CD4-positive, alpha-beta T cell treated with Interleukin-15 for 4 hours (primary cell): ENCODE results near the gene ADAMTS2.

Experiments
- DNase-seq: peaks from one replicate; pipeline ENCODE4 v3.0.0-alpha.2; 2020; ENCODE audit warnings: low spot score

Gene ADAMTS2

DNA sequence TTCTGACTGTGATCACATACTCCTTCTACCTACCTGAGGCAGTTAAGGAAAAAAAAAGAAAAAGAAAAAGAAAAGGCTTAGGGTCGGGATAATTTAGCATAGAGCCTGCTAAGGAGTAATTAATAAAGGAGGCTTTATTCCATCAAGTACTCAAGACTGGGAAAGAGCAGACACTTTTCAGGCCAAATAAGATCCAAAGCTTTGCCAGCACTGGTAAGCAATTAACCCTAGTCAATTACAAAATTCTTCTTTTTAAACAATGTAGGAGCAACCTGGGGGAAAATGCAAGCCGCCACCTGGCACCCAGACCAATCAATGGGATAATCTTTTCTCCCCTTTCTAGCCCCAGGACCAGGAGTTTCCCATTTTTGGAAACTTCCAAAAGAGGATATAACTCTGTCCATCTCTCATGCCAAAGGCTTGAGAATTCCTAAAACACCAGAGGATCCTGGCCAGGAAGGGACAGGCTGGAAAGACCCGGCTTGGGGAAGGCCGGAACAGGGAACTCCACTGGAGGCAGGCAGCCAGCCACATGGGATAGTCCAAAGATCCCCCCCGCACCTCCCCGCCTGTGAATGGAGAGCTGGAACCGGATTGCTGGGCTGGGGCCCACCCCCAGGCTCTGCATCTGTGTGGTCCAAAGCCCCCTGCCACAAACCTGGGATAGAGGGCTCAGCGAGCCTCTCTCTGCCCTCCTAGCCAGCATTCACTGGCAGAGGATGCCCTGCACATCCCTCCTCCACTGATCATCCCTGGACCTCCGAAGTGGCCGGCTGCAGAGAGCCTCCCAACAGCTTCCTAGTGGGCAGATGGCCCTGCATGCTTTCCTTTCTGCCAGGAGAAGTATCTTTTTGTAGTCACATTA, 167.3 kb downstream of the ADAMTS2 start:
- no peak for DNase-seq

DNA sequence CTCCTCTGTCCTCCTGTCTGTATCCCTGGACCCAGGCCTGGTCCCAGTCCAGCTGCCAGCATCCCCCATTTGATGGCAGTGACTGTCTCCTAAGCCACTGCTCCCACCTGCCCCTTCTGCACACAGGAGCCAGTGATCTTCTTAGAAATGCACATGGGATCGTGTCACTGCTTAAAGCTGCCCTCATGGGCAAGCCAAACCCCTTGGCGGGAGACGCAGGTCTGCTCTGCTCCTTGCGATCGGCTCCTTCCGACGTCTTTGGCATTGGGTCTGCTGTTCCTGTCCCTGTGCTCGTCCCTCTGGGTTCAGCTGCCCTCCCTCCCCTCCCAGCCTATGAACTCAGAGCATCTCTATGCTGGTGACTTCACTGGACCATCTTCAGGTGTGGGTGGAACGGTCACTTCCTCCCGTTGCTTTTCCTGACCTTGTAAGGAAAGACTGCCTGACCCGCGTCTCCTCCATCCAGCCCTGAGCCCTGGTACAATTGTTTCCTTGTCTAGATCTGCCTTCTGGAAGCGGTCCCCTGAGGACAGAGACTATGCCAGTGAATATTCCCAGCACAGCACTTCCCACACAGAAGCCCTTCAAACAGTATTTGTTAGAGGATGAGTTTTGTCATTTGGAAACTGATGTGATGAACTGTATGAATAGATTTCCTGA, 168.6 kb downstream of the ADAMTS2 start:
- DNase-seq, result no peak

DNA sequence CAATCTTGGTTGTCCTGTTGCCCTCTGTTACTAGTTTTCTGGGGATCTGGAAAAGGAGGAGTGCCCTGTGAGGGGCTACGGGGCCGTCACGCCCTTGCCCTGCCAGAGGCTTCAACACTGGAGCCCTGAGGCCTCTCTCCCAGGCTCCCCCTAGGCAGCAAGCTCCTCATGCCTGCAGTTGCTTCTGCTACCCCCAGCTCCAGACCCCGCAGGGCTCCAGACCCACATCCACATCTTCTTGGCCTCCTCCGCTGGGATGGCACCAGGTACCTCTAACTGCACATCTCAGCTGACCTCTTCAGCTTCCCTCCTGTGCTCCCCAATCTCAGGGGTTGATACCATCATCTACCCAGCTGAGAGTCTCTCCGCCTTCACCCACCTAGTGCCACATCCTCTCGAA, 169.1 kb downstream of the ADAMTS2 start:
- DNase-seq, result no peak

DNA sequence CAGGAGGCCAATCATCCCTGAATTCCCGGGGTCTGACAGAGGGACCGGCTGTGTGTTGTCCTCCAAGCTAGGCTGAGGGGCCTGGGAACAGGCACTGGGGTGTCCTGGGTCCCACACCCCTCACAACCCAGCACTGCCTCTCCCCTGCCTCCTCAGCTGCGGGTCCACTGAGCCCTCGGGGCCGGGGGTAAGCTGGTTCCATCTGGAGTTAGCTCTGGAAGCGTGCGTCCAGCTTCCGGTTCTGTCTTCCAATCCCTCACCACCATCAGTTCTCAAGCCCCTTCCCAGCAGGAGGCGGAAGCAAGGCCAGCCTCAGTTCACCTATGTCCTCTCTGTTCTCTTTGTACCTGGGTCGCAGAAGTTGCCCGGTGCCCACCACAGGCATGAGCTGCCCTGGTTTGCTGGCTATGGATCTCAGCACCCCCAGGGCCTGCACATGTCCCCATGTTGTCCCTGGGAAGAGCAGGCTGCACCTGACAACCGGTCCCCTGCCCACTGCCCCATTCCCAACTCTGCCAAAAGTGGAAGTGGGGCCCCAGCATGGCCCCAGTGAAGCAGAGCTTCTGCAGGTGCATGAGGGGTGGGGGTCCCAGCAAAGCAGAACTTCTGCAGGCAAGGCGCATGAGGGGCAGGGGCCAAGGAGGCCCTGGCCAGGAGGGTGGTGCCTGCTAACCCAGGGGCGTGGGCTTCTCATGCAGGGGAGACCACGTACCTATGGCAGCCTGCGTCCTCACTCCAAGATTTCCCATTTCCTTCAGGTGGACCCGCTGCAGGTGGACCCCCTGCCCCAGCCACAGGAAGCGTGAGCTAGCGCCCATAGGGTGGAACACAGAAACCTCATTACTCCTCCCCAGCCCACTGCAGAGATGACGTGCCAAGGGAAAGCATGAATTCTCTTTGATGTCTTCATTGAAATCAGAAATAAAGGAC, 173.2 kb downstream of the ADAMTS2 start:
- no peak for DNase-seq

DNA sequence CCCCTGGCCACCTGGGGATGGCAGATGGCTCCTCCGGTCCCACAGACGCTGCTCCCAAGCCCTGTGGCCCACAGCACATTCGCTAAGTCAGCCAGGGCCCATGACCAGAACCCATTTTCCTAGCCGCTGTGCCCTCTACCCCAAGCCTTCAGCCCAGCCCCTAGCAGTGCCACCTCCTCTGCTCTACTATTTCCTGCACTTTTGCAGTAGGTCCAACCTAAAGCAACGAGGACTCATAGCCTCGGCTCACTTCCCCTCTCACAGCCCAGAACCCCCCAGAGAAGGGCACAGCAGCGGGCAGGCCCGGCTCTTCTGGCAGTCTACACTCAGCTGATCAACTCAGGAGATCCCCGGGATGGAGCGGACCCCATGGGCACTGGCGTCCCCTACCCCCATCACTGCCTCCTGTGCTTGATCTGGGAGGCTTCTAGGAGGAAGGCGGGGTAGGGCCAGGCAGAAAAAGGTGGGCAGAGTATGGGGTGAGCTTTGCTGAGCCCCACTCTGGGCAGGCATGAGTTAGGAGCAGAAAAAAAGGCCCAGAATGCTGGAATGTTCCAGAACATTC, 173.9 kb downstream of the ADAMTS2 start:
- DNase-seq, result no peak

DNA sequence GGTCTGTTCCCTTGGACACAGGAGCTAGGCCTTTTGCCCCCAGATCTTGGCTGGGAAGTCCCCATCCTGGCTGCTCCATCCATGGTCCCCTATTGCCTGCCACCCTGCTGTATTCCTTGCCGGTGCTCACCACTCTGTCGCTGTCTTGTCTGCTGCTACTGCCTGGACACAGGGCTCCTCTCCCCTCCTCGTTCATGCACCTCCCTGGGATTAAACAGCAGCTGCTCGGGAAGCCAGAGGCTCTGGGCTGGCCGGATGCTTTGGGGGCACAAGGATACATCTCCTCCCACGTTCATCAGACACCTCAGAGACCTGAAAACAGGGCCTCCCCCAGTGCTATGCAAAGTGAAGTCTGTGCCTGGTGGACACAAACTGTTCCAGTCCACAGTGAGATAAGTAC, 174.7 kb downstream of the ADAMTS2 start:
- DNase-seq, result no peak

DNA sequence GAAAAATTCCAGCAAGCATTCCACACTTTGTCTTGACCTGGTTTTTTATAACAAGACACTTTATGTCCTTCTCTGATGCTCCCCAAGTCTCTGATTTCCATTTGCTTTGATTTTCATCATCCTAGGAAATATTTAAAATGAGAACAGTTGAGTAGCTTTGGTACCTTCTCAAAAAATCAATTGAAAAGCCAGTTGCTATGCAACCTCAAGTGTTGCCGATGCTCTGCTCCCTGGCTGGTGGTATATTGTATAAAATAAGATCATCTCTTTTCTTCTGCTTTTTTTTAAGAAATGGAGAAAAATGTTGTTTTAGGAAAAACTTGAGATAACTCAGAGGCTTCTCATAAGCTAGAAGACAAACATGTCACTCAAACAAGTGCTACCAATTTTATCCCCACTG, 175.4 kb downstream of the ADAMTS2 start:
- DNase-seq, result no peak

DNA sequence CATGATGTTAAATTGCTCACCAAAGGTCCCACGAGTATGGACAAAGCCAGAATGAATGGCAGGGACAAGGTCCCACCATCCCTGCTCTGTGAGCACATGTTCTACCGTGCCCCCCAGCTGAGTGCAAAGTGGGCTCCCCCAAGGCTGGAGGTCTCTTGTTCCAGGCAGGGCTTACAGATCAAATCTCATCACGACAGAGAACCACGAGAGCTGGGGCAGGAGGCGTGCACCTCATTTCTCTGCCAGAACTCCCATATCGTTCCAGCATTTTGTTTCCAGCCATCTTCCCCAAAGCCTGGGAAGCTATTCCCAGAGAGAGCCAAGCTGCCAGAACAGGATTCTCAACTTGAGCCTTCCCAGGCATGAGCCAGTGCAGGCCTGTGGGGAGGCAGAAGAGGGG, 176.6 kb downstream of the ADAMTS2 start:
- no peak for DNase-seq

DNA sequence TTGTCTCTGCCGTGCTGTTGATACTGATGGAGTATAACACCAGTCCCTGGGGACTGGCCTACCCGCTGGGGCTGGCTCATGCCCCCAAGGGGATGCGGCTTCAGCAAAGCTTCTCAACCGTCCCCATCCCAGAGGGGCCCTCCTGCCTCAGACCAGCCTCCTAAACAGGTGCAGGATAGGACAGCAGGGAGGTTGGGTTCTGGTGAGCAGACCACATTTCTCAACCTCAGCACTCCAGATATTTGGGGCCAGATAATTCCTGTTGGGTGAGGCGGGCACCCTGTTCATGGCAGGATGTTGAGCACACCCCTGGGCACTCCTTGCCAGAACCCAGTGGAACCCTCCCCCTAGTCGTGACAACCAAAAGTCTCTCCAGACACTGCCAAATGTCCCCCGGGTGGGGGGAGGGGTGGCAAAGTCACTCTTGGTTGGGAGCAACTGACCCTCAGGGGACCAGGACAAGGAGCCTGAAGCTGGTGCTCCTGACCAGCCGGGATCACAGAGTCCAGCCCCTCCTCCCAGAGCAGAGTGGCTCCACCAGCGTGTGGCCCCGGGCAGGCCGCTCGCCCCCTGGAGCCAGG, 177.3 kb downstream of the ADAMTS2 start:
- no peak for DNase-seq

DNA sequence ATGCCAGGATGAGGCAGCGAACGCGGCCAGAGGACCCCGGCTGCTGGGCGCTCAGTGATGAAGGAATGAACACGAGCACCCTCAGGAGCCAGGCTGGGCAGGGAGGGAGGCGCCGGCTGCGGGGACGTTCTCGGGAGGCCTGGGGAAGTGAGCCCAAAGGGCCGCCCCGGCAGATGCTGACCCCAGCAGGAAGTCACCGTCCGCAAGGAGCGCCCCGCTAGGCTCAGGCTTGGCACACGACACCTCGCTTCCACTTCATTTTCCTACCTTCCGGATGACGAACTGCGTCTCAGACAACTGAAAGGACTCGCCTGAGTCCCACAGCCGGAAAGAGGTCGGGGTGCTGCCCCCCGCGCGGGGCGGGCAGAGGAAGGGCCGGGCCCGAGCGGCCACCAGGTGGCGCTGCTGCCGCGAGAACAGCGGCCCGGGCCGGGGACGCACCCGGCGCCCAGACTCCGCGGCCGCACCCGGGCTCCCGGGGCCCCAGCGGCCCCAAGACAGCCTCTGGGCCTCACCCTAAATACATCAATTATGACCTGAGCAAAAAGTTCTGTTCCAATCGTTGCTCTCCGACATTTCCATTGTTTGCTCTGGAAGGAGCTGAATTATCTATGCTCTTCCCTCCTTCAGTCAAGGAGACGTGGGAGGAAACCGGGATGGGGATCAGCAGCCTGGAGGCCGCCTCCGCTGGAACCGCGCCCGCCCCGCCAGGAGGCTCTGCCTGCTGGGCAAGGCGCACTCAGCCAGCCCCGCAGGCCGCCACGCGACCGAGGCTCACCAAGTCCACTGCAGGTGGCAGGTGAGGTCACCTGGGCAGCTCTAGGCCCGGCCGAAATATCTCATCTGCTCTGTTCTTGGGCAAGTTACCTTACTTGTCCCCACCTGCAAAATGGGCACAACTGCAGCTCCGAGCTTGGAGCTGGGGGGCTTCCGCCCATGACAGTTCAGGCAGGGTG, 178.1 kb downstream of the ADAMTS2 start:
- DNase-seq, result peak; percentile 28

DNA sequence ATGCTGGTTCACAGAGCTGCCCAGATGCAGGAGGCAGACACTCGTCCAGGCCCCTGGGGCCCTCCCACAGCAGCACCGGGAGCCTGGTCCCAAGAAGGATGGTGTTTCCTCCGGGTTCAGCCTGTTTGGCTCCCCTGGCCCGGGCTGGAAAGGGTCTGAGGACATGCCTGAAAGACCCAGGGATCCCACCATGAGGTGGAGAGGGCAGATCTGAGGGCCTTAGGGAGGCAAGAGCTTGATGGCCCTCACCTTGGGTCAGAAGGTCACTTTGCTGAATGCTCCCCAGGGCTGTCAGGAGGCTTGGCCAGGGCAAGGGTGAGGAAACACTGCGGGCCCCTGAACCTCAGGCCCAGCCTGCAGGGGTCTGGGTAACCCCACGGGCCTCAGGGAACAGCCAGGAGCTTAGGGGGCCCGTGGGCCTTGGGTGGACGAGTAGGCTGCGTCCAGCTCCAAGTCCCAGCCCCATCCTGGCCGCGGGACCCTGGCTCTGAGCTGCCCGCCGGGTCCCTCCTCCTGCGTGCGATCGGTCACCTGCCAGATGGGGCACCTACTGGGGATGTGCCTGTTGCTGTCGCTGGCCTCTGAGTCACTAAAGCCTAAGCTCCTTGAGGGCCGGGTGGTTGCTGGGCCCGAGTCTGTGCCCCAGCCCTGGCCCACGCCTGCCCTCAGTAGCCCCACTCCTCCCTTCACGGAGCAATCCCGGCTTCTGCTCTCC, 178.9 kb downstream of the ADAMTS2 start:
- no peak for DNase-seq

DNA sequence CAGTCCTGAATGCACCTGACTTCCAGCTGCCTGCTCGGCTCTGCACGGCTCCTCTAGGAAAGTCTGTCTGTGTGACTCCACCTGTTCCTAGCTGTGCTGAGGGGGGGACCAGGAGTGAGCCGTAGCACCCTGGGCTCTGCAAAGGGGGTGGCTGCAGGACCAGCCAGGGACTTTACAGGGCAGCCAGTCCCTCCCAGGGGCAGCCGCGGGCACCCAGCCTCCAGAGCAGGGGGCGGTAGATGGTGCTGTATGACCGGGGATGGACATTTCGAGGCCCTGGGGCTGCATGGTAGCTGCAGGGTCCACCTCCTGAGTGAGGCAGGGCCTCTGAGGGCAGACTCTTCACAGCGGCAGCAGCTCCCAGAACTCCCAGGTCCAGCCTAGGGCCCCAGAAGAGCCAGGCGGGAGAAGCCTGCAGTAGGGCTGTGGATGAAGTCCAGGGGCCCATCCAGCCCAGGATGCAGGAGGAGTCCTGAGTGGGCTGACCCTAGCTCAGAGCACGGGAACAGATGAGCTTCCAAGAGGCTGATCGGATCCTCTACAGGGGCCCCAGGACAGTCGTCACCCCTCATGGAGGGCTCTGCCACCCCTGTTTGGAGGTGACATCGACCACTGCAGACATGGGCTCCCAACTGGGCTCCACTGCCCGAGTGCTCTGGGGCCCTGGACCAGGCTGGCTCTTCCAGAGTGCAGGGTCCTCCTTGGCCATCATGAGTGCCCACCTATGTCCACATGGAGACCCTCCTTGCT, 179.7 kb downstream of the ADAMTS2 start:
- no peak for DNase-seq

DNA sequence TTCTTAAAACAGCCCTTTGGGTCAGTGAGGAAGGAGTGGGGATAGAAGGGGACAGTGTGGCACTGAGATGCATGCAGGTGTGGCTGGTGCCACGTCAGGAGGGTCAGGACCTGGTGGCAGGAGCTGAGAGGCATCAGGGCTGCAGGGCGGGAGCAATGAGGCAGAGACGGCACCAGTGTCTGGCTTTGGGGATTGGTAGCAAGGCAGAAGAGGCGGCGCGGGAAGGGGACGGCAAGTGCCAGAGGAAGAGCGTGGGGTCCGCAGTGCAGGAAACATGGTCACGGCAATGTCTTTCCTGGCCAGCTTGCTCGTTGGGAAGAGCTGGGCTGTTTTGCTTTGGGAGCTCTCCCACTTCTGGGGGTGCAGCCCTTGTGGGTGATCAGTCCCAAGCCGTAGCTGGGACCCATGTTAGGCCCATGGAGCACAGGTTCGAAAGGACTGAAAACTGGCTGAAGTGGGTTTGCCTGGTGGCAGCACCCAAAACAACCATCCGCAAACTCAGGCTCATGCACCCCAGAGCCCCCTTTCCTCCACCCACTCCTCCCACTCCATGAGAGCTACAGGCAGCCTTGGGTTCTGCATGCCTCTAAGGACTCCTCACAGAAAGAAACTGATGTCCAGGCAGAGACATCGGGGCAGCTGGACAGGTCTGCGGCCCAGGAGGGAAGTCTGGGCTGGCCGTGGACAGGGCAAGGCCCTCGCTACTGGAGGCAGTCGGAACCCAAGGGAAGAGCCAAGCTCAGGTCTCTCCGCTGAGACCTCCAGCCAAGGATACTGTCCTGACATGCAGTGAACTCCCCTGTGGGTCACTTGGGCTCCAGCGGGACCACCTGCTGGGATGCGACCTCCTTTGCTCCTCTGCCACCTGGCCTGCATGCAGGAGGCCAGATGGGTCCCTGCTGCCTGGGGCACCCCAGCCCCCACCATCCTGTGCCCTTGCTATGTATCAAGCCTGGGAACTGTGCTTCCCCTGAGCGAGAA, 180.6 kb downstream of the ADAMTS2 start:
- DNase-seq, result no peak

DNA sequence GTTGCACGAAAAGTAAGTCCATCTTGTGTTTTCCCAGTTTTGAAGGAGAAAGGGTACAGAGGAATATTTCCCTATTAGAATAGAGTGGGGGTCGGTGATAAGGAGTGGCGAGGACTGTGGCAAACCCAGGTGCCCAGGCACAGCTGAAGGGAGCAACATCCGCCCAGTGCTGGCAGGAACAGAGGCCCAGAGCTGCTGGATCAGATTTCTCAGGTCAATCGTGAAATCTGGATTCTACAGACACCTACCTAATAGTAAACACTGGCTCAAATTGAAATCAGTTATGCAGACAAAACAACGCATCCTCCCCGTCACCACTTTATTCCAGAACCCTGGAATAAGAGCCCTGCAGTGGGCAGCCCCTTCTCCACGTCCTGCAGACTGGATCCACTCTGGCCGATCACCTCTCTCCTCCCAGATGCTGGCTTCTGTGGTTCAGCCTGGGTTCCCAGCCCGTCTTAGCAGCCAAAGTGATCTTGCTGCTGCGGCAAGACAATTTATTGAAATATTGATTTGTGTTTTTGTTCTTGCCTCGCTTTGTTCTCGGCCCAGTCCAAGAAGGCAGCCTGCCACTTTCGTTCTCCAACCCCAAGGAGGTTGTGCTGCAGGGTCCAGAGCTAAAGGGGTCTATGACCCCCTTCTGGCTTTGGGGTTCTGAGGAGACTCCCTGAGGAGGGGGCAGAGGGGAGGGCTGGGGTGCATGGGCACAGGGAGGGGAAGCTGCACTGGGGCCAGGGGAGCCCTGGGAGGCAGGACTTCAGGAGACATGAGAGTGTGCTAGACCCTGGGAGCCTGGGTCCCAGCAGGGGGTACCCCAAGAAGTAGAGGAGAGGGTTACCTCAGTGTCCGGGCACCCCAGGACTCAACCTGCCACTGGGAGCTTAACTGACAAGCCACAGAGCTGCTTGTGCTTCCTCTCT, 181.8 kb downstream of the ADAMTS2 start:
- no peak for DNase-seq

DNA sequence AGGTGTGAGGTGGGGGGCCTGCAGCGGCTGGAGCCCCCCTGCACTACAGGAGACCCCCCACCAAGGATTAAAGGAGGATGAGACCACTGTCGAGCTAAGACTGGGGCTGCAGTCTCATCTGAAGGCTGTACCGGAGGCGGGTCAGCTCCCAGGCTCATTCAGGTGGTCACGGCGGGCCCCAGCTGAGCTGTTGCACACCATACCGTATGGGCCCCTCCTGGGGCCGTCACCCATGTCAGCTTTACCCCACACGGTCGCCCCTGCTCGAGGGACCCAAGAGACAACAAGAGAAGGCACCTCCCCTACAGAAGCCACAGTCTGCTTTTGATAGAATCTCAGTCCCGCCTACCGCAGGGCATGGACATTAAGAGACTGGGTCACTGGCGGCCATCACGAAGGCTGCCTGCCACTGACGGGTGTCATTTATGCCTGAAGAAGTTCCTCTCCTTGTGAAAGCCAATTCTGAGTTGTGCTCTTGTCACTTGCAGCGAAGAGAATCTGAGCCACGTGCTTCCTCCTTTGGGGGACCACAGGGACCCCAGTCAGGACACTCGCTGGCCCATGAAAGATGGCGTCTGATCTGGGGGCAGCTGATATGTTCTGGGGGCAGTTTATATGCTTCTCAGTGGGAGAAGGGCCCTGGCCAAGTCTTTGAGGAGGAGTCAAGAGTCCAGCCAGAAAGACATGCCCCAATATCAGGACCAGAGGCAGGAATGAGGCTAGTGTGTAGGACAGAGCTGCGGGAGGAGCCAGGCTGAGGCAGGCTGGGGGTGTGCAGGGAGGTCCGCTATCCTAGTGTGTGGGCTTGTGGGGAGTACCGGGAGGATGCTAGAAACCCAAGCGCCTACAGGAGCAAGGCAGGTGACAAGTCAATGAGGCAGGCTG, 182.7 kb downstream of the ADAMTS2 start:
- DNase-seq, result no peak

DNA sequence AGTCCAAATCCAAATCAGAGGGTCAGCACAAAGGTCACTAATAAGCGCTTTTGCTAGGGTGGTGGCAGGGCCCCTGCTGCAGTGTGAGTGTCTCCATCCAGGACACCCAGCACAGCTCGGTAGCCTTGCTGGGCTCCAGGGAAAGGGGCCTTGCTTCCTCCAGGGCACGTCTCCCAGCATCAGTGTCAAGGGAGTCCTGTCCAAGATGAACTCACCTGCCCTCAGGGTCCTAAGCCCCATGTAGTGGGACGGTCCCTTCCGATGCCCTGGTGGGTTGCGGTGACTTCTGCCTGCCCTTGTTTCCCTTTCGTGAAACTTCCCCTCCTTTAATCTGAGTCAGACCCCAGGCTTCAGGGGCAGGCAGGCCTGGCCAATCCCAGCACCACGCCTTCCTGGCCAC, 183.4 kb downstream of the ADAMTS2 start:
- DNase-seq, result no peak
